GM12873 (cell line): ENCODE results near the gene DFFA.

Experiments
- CTCF ChIP-seq: IDR thresholded peaks from 2 replicates; pipeline ENCODE4 v1.5.1; 2012; ENCODE audit warnings: low read depth, mild to moderate bottlenecking, moderate library complexity, low read length, control low read depth; ENCODE audit not compliant: insufficient read depth; ENCODE audit errors: missing control alignments

The DFFA gene

GRCh38 chr1:10473145-10473765 is 926 bp upstream of the DFFA start:
- no peak for TF ChIP-seq CTCF

DNA sequence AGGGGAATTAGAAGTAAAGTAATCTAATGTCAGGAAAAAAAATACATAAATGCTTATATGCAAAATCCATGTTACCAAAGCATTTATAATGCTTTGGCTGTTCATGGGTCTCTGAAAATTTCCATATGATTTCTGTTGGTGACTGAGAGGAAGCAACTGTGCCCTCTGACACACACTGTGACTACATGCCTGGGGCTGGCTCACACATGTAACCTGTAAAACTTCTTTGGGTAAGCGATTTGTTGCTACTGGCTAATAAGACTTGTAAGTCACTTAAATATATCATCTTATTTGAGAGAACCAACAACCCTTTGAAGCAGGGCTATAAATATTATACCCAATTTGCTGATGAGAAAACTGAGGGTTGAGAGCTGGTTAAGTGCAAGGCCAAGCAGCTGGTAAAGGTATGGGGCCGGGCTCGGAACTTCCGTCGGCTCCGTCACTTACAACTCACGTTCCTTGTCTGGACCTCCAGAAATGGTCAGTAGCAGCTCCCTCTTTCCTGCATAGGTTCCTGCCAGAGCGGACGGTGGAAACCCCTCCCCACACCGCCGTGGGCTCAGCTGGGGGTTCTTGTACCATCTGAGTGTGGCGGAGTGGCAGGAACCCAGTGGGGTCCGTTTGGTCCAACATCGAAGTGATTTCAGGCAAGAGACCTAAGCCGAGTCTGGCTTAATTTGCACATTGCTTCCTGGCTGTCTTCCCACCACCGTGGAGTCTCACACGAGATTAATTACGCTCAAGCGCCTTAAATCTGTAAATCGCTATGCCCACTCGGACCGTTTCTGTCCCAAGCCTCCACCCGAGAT is 714 bp downstream of the DFFA start:
- TF ChIP-seq CTCF: no peak

- no peak for TF ChIP-seq CTCF
Measured at GRCh38 chr1:10470043-10470442, 2.3 kb downstream of the DFFA start.

GRCh38 chr1:10467078-10467477 is 5.3 kb downstream of the DFFA start:
- TF ChIP-seq CTCF: no peak

GRCh38 chr1:10459184-10459583 is 13.1 kb downstream of the DFFA start:
- no peak for TF ChIP-seq CTCF

GRCh38 chr1:10457875-10458274 is 14.5 kb downstream of the DFFA start:
- TF ChIP-seq CTCF: no peak

DNA sequence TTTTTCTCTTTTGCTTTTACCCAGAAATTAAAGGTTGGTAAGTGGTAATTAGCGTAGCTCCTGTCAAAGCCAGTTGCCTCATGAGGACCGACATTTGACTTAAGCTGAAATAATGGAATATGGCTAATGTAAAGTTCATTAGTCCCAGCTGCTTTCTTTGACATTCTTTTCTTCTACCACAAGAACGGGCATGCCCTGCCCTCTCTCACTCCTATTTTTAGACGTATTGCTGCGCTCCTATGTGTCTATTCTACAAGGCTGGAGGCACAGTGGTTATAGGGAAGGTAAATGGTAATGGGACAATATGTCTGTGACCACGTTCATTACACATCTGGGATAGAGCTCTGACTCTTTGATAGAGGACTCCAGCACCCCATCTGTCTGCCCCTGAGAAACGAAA is 15.7 kb downstream of the DFFA start:
- TF ChIP-seq CTCF: no peak
